Upper lobe of left lung (tissue), 4 donors: ENCODE results near the gene BLM.
A peak's percentile ranks its signal among the peaks of the same experiment; 100 is the strongest.

Experiments used
- POLR2A ChIP-seq, 4 donors: fragments of 450-650 bp; IDR thresholded peaks; one replicate each; pipeline ENCODE4 v1.5.1; 2016 to 2017; ENCODE audit warnings: antibody characterized with exemption in 4 of 4, mild to moderate bottlenecking in 2 of 4
- POLR2AphosphoS5 ChIP-seq, 2 donors: sonication (generic); formaldehyde crosslinking; IDR thresholded peaks; one replicate each; pipeline ENCODE4 v1.5.1; 2017; ENCODE audit warnings: antibody characterized with exemption in 2 of 2
- TF ChIP-seq, protein P1 (sequence below), 6 experiments: fragments of 450-650 bp in 4 of 6; fragments of 200-600 bp in 2 of 6; sonication (generic) in 2 of 6; IDR thresholded peaks; one replicate each; pipeline ENCODE4 v1.5.1; 2016 to 2019; ENCODE audit warnings: antibody characterized with exemption in 6 of 6

DNA sequence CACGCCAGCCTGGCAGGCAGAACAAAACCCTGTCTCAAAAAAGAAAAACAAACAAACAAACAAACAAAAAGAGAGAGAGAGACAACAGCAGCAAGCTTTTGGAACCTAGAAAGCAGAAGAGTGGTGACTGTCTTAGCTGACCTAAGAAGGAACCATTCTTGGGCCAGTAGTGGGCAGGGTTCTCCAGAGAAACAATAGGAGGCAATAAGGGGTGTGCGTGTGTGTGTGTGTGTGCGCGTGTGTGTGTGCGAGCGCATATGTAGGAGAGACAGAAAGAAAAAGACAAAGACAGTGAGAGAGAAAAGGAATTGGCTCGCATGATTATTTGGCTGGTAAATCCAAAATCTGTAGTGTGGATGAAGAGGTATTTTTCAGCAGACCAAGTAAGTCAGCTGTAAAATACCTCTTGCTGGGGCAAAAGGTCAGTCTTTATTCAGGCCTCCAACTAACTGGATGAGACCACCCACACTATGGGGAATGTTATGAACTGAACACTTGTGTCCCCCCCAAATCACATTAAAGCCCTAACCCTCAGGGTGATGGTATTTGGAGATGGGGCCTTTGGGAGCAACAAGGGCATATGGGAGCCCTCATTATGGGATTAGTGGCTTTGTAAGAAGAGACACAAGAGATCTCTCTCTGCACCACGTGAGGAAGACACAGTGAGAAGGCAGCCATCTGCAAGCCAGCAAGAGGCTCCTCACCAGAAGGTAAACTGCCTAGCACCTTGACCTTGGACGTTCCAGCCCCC is 15.1 kb upstream of the BLM start:
- TF ChIP-seq POLR2A (IDR thresholded peaks at IDR 0.05) (no peak), POLR2AphosphoS5 (IDR thresholded peaks at IDR 0.05) (no peak)
- TF ChIP-seq, protein P1, sequence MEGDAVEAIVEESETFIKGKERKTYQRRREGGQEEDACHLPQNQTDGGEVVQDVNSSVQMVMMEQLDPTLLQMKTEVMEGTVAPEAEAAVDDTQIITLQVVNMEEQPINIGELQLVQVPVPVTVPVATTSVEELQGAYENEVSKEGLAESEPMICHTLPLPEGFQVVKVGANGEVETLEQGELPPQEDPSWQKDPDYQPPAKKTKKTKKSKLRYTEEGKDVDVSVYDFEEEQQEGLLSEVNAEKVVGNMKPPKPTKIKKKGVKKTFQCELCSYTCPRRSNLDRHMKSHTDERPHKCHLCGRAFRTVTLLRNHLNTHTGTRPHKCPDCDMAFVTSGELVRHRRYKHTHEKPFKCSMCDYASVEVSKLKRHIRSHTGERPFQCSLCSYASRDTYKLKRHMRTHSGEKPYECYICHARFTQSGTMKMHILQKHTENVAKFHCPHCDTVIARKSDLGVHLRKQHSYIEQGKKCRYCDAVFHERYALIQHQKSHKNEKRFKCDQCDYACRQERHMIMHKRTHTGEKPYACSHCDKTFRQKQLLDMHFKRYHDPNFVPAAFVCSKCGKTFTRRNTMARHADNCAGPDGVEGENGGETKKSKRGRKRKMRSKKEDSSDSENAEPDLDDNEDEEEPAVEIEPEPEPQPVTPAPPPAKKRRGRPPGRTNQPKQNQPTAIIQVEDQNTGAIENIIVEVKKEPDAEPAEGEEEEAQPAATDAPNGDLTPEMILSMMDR (IDR thresholded peaks at IDR 0.05): peak in 3 of 6 experiments; percentile 10 to 34 (median 20)
